BLaER1 treated with 17β-estradiol and CSF1 and Interleukin-3, amounts not matched to agents 10 nM and 100 nM (cell line): ENCODE results near the gene ST6GALNAC2.
"Not testable (repeated sequence)": the region's sequence is repeated elsewhere in the genome, so short reads cannot be mapped to it uniquely, and the experiment has no call there.

Experiments
- H3K27ac ChIP-seq, 11 experiments: shearing (Covaris generic); formaldehyde crosslinking; 2 replicates each; pipeline ENCODE4 v1.8.1; 2022
- H3K27me3 ChIP-seq, 11 experiments: shearing (Covaris generic); formaldehyde crosslinking; 2 replicates each; pipeline ENCODE4 v1.8.1; 2022
- H3K36me3 ChIP-seq, 11 experiments: shearing (Covaris generic); formaldehyde crosslinking; 2 replicates each; pipeline ENCODE4 v1.8.1; 2022
- H3K4me1 ChIP-seq, 10 experiments: shearing (Covaris generic); formaldehyde crosslinking; 2 replicates each; pipeline ENCODE4 v1.8.1; 2022
- H3K4me2 ChIP-seq, 11 experiments: shearing (Covaris generic); formaldehyde crosslinking; 2 replicates each; pipeline ENCODE4 v1.8.1; 2022
- H3K4me3 ChIP-seq, 10 experiments: shearing (Covaris generic); formaldehyde crosslinking; 2 replicates each; pipeline ENCODE4 v1.8.1; 2022
- H3K9ac ChIP-seq, 11 experiments: shearing (Covaris generic); formaldehyde crosslinking; 2 replicates each; pipeline ENCODE4 v1.8.1; 2022
- H3K9me3 ChIP-seq, 11 experiments: shearing (Covaris generic); formaldehyde crosslinking; replicated peaks in 1 of 11; 2 replicates each; pipeline ENCODE4 v1.8.1; 2022
- H4K20me1 ChIP-seq, 11 experiments: shearing (Covaris generic); formaldehyde crosslinking; 2 replicates each; pipeline ENCODE4 v1.8.1; 2022
- Cebpa-rat ChIP-seq, 11 experiments: shearing (Covaris generic); IDR thresholded peaks; 2 replicates each; pipeline ENCODE4 v1.8.1; 2022

Gene ST6GALNAC2

DNA sequence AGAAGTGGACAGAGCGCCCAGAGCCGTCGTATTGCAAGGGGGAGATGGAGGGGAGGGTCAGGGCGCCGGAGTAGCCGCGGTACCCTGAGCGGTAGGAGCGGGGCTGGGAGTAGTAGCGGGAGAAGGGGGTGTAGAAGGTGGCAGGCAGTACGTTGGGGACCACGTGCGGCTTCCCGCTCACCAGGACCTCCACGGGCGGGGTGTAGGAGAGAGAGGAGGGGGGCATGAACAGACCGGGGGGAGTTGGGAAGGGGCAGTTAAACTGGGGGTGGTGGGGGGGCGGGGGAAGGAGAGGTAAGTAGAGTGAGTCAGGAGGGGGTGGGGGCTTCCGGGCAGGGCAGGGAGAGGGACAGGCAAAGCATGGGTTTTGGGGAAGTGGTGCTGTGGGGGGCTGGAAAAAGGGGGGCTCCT is 16.8 kb downstream of the ST6GALNAC2 start:
- Histone ChIP-seq H3K36me3 (peaks cover 27 to 38% (median 36%) of the 10 kb centered on the region in 11 experiments), H3K9ac (no peak overlapping the region), H3K4me1 (peaks cover 28 to 55% (median 38%) of the 10 kb centered on the region in 10 experiments), H3K27ac (no peak overlapping the region), H3K4me3 (no peak overlapping the region), H3K4me2 (peak overlapping the region in 3 of 11 experiments; percentile 20 to 45 (median 34); a peak in 2 of 22 replicates), H3K27me3 (peaks cover 28 to 55% (median 36%) of the 10 kb centered on the region in 11 experiments), H3K9me3 (peaks cover 0 to 18% (median 9%) of the 10 kb centered on the region in 11 experiments; a peak in 17 of 22 replicates), H4K20me1 (peaks cover 36 to 91% (median 83%) of the 10 kb centered on the region in 11 experiments; a peak in 21 of 22 replicates)
- TF ChIP-seq Cebpa-rat (IDR thresholded peaks at IDR 0.05), result no peak

- TF ChIP-seq Cebpa-rat (IDR thresholded peaks at IDR 0.05), result no peak
- H3K9ac ChIP-seq, result 0 out of 22 replicates have a peak overlapping the region, but pooled peaks of 2 of the 11 experiments have one; percentile 12 to 35
- H3K4me2 ChIP-seq, result peak overlapping the region in 6 of 11 experiments; percentile 2 to 46 (median 32); a peak in 8 of 22 replicates
- peaks cover 0 to 18% (median 9%) of the 10 kb centered on the region in 11 experiments; a peak in 17 of 22 replicates for H3K9me3 ChIP-seq
- peaks cover 30 to 48% (median 46%) of the 10 kb centered on the region in 11 experiments for H3K36me3 ChIP-seq
- peaks cover 38 to 94% (median 90%) of the 10 kb centered on the region in 11 experiments; a peak in 21 of 22 replicates for H4K20me1 ChIP-seq
- H3K4me1 ChIP-seq, result peaks cover 29 to 57% (median 41%) of the 10 kb centered on the region in 10 experiments
- peaks cover 20 to 46% (median 28%) of the 10 kb centered on the region in 11 experiments for H3K27me3 ChIP-seq
- no peak overlapping the region for H3K4me3 ChIP-seq
- no peak overlapping the region for H3K27ac ChIP-seq
Observed at GRCh38 chr17:76567634-76568432, 17.8 kb downstream of the ST6GALNAC2 start.

DNA sequence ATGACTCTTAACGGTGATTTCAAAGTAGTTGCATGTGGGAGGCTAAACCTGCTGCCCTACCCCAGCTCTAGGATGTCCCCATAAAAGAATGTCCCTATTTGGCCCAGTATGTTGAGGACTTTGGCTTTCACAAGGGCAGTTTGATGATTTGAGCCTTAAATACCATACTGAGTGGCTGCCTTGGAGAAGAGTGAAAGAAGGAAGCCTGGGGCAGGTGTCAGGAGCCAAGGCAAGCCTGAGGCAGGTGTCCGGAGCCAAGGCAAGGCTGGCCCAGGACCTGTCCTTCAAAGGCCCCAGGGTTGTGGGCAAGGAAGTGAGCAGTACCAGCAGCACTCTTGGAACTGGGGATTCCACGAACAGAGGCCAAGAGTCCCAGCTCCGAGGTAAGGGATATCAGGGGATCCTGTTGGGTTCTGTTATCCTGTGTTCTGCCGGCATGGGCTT is 18.6 kb downstream of the ST6GALNAC2 start:
- no peak for TF ChIP-seq Cebpa-rat (IDR thresholded peaks at IDR 0.05)
- Histone ChIP-seq H3K27me3 (peaks cover 16 to 38% (median 22%) of the 10 kb centered on the region in 11 experiments), H3K9me3 (peaks cover 0 to 18% (median 9%) of the 10 kb centered on the region in 11 experiments; a peak in 17 of 22 replicates), H4K20me1 (peaks cover 46 to 94% (median 91%) of the 10 kb centered on the region in 11 experiments), H3K27ac (no peak overlapping the region), H3K36me3 (peaks cover 36 to 55% (median 52%) of the 10 kb centered on the region in 11 experiments), H3K4me2 (peak overlapping the region in 7 of 11 experiments; percentile 2 to 46 (median 29); a peak in 7 of 22 replicates), H3K4me1 (peaks cover 23 to 57% (median 41%) of the 10 kb centered on the region in 10 experiments), H3K9ac (peak overlapping the region in 2 of 11 experiments; percentile 12 to 35; a peak in 1 of 22 replicates), H3K4me3 (no peak overlapping the region)

GRCh38 chr17:76566613-76566943 is 19.1 kb downstream of the ST6GALNAC2 start:
- Histone ChIP-seq H3K9me3 (peaks cover 0 to 17% (median 9%) of the 10 kb centered on the region in 11 experiments; a peak in 17 of 22 replicates), H3K36me3 (peaks cover 40 to 59% (median 56%) of the 10 kb centered on the region in 11 experiments), H3K4me2 (peak overlapping the region in 5 of 11 experiments; percentile 11 to 46 (median 34); a peak in 5 of 22 replicates), H3K9ac (no peak overlapping the region), H3K4me3 (no peak overlapping the region), H3K27ac (no peak overlapping the region), H4K20me1 (peaks cover 51 to 94% (median 91%) of the 10 kb centered on the region in 11 experiments), H3K27me3 (peaks cover 11 to 34% (median 18%) of the 10 kb centered on the region in 11 experiments), H3K4me1 (peaks cover 23 to 57% (median 41%) of the 10 kb centered on the region in 10 experiments)
- no peak for TF ChIP-seq Cebpa-rat (IDR thresholded peaks at IDR 0.05)

DNA sequence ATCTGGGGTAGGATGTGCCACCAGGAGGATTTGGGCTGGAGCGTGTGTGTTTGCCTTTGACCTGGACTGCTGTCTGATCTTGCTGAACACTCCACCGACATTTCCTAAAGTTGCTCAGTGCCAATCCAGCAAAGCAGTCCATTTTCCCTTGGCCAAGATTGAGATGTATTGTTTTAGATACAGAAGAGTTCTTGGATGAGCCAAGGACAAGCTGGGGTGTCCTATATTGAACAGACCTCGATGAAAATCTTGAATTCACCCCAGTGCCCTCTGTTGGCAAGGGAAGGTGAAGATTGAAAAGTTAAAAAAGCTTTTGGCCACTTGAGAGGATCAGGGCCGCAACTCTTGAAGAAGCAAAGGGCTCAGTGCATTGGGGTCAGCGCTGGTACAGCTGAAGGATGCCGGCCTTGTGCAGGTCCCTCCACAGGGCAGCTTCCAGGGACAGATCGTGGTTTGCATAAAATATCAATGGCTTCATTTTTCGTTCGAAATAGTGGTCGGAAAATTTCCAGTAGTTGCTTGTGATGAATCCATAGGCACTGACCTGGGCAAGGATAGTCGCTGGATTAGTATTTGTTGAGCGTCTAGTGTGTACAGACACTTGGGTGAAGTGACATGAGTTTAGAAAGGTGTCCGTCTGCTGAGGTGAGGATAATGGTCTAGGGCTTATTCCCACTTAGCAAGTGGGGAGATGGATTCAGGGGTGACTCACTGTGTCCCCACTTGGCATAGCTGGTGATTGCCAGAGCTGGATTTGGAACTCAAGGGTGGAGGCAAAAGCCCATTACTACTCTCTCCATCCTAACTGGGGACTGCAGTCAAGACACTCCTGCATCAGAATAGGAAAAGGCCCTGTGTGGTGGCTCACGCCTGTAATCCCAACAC is 19.7 kb downstream of the ST6GALNAC2 start:
- H3K36me3 ChIP-seq, result peaks cover 46 to 65% (median 62%) of the 10 kb centered on the region in 11 experiments
- peaks cover 5 to 28% (median 12%) of the 10 kb centered on the region in 11 experiments; a peak in 20 of 22 replicates for H3K27me3 ChIP-seq
- H3K4me3 ChIP-seq, result no peak overlapping the region
- no peak overlapping the region for H3K27ac ChIP-seq
- TF ChIP-seq Cebpa-rat (IDR thresholded peaks at IDR 0.05), result no peak
- H4K20me1 ChIP-seq, result peaks cover 57 to 94% (median 91%) of the 10 kb centered on the region in 11 experiments
- H3K4me1 ChIP-seq, result peaks cover 28 to 63% (median 46%) of the 10 kb centered on the region in 10 experiments
- H3K9me3 ChIP-seq, result peaks cover 0 to 13% (median 7%) of the 10 kb centered on the region in 11 experiments; a peak in 17 of 22 replicates
- H3K9ac ChIP-seq, result no peak overlapping the region
- H3K4me2 ChIP-seq, result peak overlapping the region in 1 of 11 experiments; percentile 46; a peak in 1 of 22 replicates

GRCh38 chr17:76564991-76565727 is 20.5 kb downstream of the ST6GALNAC2 start:
- H3K4me3 ChIP-seq, H3K9ac ChIP-seq, H3K4me2 ChIP-seq, H3K9me3 ChIP-seq, H3K27ac ChIP-seq: not testable (repeated sequence)
- Histone ChIP-seq H3K36me3 (peaks cover 50 to 74% (median 71%) of the 10 kb centered on the region in 11 experiments), H4K20me1 (peaks cover 65 to 94% (median 92%) of the 10 kb centered on the region in 11 experiments), H3K4me1 (peaks cover 36 to 71% (median 55%) of the 10 kb centered on the region in 10 experiments), H3K27me3 (peaks cover 0 to 20% (median 5%) of the 10 kb centered on the region in 11 experiments; a peak in 10 of 22 replicates)

- Histone ChIP-seq H3K4me1 (peaks cover 50 to 82% (median 69%) of the 10 kb centered on the region in 10 experiments), H3K36me3 (peaks cover 50 to 90% (median 81%) of the 10 kb centered on the region in 11 experiments)
Observed at GRCh38 chr17:76563359-76563758, 22.3 kb downstream of the ST6GALNAC2 start.

More at GRCh38 chr17:76563359-76563758, 22.3 kb downstream of the ST6GALNAC2 start:
- not testable (repeated sequence) for H3K27me3 ChIP-seq, H3K9ac ChIP-seq, H3K9me3 ChIP-seq, H3K4me3 ChIP-seq, H3K27ac ChIP-seq
- peak overlapping the region in 5 of 11 experiments; percentile 1 to 95 (median 21); a peak in 7 of 22 replicates for H3K4me2 ChIP-seq
- H4K20me1 ChIP-seq, result peaks cover 81 to 100% (median 98%) of the 10 kb centered on the region in 11 experiments
